Activated T-cell treated with anti-CD3 and anti-CD28 coated beads, Interleukin-2, amount 50 U/mL, for 4 hours (primary cell): ENCODE measurements around the gene KRTAP10-7. TPM values are rescaled to one million over a fixed set of nuclear protein-coding genes. Genes with fewer than 3 reads are reported as not detected.
"Not testable (repeated sequence)": the region's sequence is repeated elsewhere in the genome, so short reads cannot be mapped to it uniquely, and the experiment has no call there.

ENCODE experiments used
- ATAC-seq, 2 donors: fragments of 200-7000 bp; cut with Tn5 transposase; one replicate each; pipeline ENCODE4 v1.10.0; 2021
- DNase-seq: peaks from one replicate; pipeline ENCODE4 v3.0.0-alpha.2; 2020
- H3K27me3 Mint-ChIP-seq: one replicate; pipeline ENCODE4 v1.8.0; 2021; ENCODE audit warnings: low read depth, mixed read lengths
- H3K36me3 Mint-ChIP-seq: one replicate; pipeline ENCODE4 v1.8.0; 2022; ENCODE audit warnings: mixed read lengths; ENCODE audit not compliant: insufficient read depth
- H3K4me1 Mint-ChIP-seq: one replicate; pipeline ENCODE4 v1.8.0; 2021; ENCODE audit warnings: low read depth, mixed read lengths
- H3K4me3 Mint-ChIP-seq: one replicate; pipeline ENCODE4 v1.8.0; 2021; ENCODE audit warnings: mild to moderate bottlenecking, moderate library complexity, mixed read lengths
- H3K9me3 Mint-ChIP-seq: one replicate; pipeline ENCODE4 v1.8.0; 2021; ENCODE audit warnings: mixed read lengths
- total RNA-seq, 3 donors: library from RNA; stranded (reverse); gene quantifications; one replicate each; pipeline ENCODE4 v1.2.1, GENCODE V29; 2021

The KRTAP10-7 gene
- total RNA-seq, 3 donors from 2014 or later = not detected

DNA sequence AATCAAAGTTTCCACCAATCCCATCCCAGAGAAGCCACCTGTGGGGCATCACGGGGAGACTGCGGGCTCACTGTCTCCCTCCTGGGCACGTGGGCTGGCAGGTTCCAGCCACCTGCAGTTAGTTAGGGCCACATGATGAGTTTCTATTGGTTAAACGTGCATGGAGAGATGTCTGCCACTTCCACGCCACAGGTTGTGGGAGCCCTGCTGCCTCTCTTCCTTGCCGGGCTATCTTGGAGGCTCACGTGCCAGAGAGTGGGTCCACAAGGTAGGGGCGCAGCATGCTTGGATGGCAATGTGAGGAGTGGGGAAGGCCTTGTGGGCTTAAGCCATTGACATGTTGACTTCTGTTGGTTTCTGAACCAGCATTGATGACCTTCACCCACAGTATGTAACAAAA is 3.5 kb downstream of the KRTAP10-7 start:
- no peak overlapping the region for H3K4me3 Mint-ChIP-seq
- H3K36me3 Mint-ChIP-seq = no peaks in the 10 kb centered on the region
- H3K4me1 Mint-ChIP-seq = no peaks in the 10 kb centered on the region
- H3K9me3 Mint-ChIP-seq = peaks cover 6% of the 10 kb centered on the region
- H3K27me3 Mint-ChIP-seq = peaks cover 6% of the 10 kb centered on the region
- DNase-seq = no peak
- ATAC-seq = no peak

GRCh38 chr21:44606495-44606894 is 6.1 kb downstream of the KRTAP10-7 start:
- no peak for DNase-seq
- Mint-ChIP-seq H3K4me3 (no peak overlapping the region), H3K4me1 (no peaks in the 10 kb centered on the region), H3K36me3 (peaks cover 7% of the 10 kb centered on the region), H3K27me3 (peaks cover 6% of the 10 kb centered on the region), H3K9me3 (peaks cover 21% of the 10 kb centered on the region)
- no peak for ATAC-seq

- Mint-ChIP-seq H3K4me3 (no peak overlapping the region), H3K4me1 (no peaks in the 10 kb centered on the region), H3K9me3 (peaks cover 21% of the 10 kb centered on the region), H3K36me3 (peaks cover 7% of the 10 kb centered on the region), H3K27me3 (peaks cover under 1% of the 10 kb centered on the region)
- ATAC-seq (no peak), DNase-seq (no peak)
Measured at GRCh38 chr21:44609193-44609592, 8.8 kb downstream of the KRTAP10-7 start.

GRCh38 chr21:44610157-44610843 is 9.9 kb downstream of the KRTAP10-7 start:
- not testable (repeated sequence) for DNase-seq, H3K36me3 Mint-ChIP-seq, H3K27me3 Mint-ChIP-seq, H3K4me1 Mint-ChIP-seq, H3K4me3 Mint-ChIP-seq, ATAC-seq
- H3K9me3 Mint-ChIP-seq = peaks cover 21% of the 10 kb centered on the region

DNA sequence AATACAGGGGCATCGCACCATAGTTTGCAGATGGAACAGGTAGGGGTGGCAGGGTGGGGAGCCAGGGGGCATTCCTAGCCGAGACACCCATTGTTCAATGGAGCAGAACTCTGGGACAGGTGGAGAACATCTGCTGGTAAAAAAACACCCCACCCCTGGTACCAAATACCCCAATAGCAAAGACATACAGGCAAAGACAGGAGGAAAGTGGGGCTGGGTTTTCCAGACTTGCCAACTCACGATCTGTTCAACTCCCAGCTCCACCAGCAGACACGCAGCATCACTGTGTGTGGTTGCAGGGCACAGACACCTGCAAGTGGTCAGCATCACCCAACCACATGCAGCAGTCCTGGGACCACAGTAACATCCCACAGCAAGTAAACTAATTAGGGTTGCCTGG is 11.2 kb downstream of the KRTAP10-7 start:
- DNase-seq (no peak), ATAC-seq (no peak)
- Mint-ChIP-seq H3K4me3 (no peak overlapping the region), H3K9me3 (peaks cover 19% of the 10 kb centered on the region), H3K4me1 (peaks cover 11% of the 10 kb centered on the region), H3K36me3 (peaks cover 7% of the 10 kb centered on the region), H3K27me3 (no peaks in the 10 kb centered on the region)

DNA sequence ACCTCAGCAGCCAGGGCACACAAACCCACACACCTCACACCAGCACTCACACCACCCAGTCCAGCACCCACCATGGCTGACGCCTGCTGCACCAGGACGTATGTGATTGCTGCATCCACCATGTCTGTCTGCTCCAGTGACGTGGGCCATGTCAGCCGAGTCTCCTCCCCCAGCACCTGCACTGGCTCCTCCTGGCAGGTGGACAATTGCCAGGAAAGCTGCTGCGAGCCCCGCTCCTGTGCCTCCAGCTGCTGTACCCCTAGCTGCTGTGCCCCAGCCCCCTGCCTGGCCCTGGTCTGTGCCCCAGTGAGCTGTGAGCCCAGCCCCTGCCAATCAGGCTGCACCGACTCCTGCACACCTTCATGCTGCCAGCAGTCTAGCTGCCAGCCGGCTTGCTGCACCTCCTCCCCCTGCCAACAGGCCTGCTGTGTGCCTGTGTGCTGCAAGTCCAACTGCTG is 11.7 kb downstream of the KRTAP10-7 start, which contains the start of gene KRTAP10-8:
Gene KRTAP10-8 (plus strand): TSS at position 51 of the 458 bp plus-strand sequence. CDS start 22 bp downstream, at position 73.
- H3K9me3 Mint-ChIP-seq = peaks cover 18% of the 10 kb centered on the region
- H3K4me3 Mint-ChIP-seq = no peak within 1 kb of the TSS
- no peaks in the 10 kb centered on the region for H3K27me3 Mint-ChIP-seq
- DNase-seq (no peak), ATAC-seq (no peak)
- peaks cover 16% of the 10 kb centered on the region for H3K4me1 Mint-ChIP-seq
- peaks cover 7% of the 10 kb centered on the region for H3K36me3 Mint-ChIP-seq

GRCh38 chr21:44612669-44613229 is 12.4 kb downstream of the KRTAP10-7 start:
- peaks cover 7% of the 10 kb centered on the region for H3K36me3 Mint-ChIP-seq
- H3K4me1 Mint-ChIP-seq = peaks cover 23% of the 10 kb centered on the region
- peaks cover 18% of the 10 kb centered on the region for H3K9me3 Mint-ChIP-seq
- no peak overlapping the region for H3K4me3 Mint-ChIP-seq
- no peak for DNase-seq
- no peaks in the 10 kb centered on the region for H3K27me3 Mint-ChIP-seq
- no peak for ATAC-seq

DNA sequence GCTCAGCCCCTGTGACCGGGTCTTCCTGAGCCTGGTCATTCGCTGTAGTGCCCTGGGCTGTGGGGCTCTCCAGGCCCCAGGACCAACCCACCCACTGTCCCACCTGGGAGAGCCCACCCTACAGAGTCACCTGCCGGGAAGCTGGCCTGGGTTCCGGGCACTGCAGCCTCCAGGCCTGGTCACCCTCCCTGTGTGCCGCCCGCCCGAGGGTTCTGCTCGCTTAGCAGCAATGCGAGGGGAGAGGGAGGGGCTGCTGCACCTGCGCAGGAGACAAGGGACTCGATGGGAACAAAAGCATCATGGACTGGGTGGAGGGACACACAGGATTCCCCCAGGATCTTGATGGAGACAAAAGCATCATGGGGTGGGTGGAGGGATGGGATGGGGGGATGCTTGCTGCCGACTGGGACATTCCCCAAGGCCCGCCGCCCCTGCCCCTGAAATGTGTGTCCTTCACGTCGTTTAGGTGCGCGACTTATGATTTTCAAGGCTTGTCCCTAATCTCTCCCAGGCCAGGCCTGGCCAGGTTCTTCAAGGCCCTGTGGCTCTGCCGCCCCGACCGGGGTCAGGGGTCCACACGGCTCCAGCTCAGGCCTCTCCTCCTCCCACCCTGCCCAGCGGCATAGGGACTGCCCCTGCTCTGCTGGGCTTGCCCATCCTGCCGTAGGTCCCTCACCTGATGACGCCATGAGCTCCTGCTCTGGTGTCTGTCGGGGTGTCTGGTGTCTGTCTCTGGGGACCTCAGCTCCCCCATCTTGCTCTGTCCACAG is 13.2 kb downstream of the KRTAP10-7 start:
- Mint-ChIP-seq H3K36me3 (peaks cover 7% of the 10 kb centered on the region), H3K27me3 (no peaks in the 10 kb centered on the region), H3K4me1 (peaks cover 31% of the 10 kb centered on the region), H3K4me3 (no peak overlapping the region), H3K9me3 (peaks cover 18% of the 10 kb centered on the region)
- DNase-seq = no peak
- ATAC-seq = no peak

DNA sequence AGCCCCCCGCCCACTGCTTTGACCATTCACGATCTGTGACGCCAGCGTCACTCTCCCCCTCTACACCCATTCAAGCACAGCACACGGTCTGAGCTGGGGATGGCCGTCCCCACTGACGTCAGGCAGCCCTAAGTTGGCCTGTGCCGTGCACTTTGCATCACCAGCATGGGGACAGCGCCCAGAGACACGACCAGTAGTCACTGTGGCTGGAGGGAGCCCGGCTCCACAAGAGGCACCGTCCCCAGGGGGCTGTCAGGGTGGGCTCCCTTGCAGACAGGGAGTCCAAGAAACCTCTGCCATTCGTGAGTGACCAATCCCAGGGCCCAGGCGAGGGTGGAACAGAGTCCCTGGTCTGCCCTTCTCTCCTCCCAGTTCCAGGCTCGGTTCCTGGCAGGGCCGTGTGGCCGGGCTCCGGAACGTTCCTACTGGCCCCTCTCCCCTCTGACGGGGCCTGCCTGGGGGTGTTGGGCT is 13.8 kb downstream of the KRTAP10-7 start:
- H3K4me1 Mint-ChIP-seq = peaks cover 38% of the 10 kb centered on the region
- H3K36me3 Mint-ChIP-seq = peaks cover 9% of the 10 kb centered on the region
- H3K27me3 Mint-ChIP-seq = no peaks in the 10 kb centered on the region
- peaks cover 17% of the 10 kb centered on the region for H3K9me3 Mint-ChIP-seq
- DNase-seq (no peak), ATAC-seq (no peak)
- no peak overlapping the region for H3K4me3 Mint-ChIP-seq

DNA sequence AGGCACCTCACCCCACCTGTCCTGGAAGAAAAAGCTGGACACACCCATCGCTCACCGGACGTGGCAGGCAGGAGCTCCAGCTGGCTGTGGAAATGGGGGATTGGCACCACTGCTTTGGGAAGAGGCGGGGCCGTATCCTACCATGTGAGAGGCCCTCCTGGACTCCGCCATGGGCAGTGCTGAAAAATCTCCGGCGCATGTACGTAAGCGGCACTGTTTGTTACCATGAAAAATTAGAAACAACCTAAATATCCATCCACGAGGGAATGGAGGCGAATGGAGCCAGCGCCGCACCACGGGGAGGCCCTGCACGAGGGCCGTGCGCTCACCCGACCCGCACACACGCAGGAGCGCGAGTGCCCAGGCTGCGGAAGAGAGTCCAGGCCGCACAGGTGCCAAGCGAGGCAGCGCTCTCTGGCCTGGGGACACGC is 14.6 kb downstream of the KRTAP10-7 start:
- peaks cover 45% of the 10 kb centered on the region for H3K4me1 Mint-ChIP-seq
- H3K36me3 Mint-ChIP-seq = peaks cover 11% of the 10 kb centered on the region
- H3K27me3 Mint-ChIP-seq = no peaks in the 10 kb centered on the region
- ATAC-seq = no peak
- DNase-seq = no peak
- peaks cover 17% of the 10 kb centered on the region for H3K9me3 Mint-ChIP-seq
- H3K4me3 Mint-ChIP-seq = no peak overlapping the region

DNA sequence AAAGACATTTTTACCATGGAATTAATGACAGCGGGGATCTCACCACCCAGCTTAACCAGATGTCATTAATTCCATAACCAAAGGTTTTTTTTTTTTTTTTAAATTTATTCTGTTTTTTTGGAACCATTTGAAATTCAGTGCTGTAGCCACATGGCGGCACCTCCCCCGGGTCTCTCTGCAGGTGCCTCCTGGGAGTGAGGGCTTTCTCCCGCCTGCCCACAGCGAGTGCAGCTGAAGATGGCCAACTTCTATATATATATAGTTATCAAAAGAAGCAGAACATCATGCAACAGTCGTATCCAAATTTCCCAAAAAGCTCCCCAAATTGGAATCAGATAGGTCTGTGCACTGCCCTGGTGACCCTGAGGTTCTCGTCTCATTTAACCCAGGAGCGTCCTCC is 15.1 kb downstream of the KRTAP10-7 start:
- DNase-seq (no peak), ATAC-seq (no peak)
- Mint-ChIP-seq H3K27me3 (no peaks in the 10 kb centered on the region), H3K4me1 (peaks cover 47% of the 10 kb centered on the region), H3K9me3 (peaks cover 20% of the 10 kb centered on the region), H3K36me3 (peaks cover 11% of the 10 kb centered on the region), H3K4me3 (no peak overlapping the region)

DNA sequence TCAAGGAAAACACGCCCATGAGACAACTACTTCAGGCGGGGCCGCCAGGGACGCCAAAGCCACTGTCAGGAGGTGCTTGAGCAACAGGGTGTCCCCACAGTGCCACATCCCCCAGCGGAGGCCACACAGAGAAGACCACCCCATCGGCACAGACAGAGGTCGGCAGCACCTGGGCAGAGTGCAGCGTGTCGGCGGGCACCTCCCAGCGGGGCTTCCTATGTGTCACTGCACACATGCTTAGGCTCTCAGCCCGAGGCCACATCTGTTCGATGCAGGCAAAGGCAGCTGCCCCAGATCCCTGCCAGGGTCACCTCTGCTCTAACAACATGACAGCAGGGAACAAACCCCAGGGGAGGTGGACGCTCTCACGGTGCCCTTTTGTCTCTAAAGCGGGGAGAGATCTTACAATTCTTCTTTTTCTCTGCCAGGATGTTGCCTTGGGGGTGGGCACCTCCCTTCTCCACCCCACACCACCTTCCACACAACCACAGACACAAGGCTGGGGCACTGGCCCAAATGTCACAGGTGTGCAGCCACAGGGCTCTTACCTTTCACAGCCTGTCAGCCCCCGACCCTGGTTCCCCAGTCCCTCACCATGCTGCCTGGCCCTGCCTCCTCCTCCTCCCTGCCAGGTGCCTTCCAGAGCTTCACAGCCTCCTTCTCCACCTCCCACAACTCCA is 15.7 kb downstream of the KRTAP10-7 start:
- H3K36me3 Mint-ChIP-seq = peaks cover 11% of the 10 kb centered on the region
- no peak for DNase-seq
- ATAC-seq = no peak
- peaks cover 20% of the 10 kb centered on the region for H3K9me3 Mint-ChIP-seq
- no peak overlapping the region for H3K4me3 Mint-ChIP-seq
- H3K27me3 Mint-ChIP-seq = no peaks in the 10 kb centered on the region
- H3K4me1 Mint-ChIP-seq = peaks cover 50% of the 10 kb centered on the region

- H3K36me3 Mint-ChIP-seq = peaks cover 8% of the 10 kb centered on the region
- ATAC-seq (no peak), DNase-seq (no peak)
- no peaks in the 10 kb centered on the region for H3K27me3 Mint-ChIP-seq
- peaks cover 19% of the 10 kb centered on the region for H3K9me3 Mint-ChIP-seq
- peaks cover 50% of the 10 kb centered on the region for H3K4me1 Mint-ChIP-seq
- H3K4me3 Mint-ChIP-seq = no peak overlapping the region
Measured at GRCh38 chr21:44616591-44616926, 16.2 kb downstream of the KRTAP10-7 start.

- Mint-ChIP-seq H3K27me3 (no peaks in the 10 kb centered on the region), H3K4me3 (no peak overlapping the region), H3K36me3 (peaks cover 8% of the 10 kb centered on the region), H3K4me1 (peaks cover 50% of the 10 kb centered on the region), H3K9me3 (peaks cover 19% of the 10 kb centered on the region)
- DNase-seq (no peak), ATAC-seq (no peak)
Measured at GRCh38 chr21:44617071-44617501, 16.7 kb downstream of the KRTAP10-7 start.
